Measurements from ENCODE around the gene FGG.

DNA sequence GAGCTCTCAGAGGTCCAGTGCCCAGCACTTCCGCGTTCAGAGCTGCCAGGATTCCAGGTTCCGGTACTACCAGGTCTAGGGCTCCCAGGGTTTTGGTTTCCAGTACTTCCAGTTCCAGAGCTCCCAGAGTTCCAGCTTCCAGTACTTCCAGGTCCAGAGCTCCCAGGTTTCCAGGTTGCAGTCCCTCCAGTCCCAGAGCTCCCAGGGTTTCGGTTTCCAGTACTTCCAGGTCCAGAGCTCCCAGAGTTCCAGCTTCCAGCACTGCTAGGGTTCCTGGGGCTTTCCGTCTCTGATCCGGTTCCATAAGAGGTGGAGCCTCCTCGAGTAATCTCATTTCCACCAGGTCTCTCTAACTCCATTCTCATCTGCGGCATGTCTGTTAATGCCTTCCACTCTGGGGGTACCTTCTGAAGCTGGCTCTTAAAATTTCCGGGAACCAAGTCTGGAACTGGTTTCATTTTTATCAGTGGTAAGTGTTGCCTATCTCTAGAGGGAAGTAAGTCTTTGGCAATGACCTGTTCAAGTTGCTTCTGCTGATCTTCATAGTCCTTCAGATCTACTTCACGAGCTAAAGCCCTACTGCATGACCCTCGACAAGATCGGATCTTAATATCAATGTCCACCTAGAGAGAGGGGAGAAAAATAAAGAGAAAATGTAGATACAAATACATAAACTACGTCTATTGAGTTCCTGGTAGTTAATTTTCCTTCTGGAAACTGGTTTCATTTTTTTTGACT is 26.0 kb downstream of the FGG start:
- TF ChIP-seq, protein P1, sequence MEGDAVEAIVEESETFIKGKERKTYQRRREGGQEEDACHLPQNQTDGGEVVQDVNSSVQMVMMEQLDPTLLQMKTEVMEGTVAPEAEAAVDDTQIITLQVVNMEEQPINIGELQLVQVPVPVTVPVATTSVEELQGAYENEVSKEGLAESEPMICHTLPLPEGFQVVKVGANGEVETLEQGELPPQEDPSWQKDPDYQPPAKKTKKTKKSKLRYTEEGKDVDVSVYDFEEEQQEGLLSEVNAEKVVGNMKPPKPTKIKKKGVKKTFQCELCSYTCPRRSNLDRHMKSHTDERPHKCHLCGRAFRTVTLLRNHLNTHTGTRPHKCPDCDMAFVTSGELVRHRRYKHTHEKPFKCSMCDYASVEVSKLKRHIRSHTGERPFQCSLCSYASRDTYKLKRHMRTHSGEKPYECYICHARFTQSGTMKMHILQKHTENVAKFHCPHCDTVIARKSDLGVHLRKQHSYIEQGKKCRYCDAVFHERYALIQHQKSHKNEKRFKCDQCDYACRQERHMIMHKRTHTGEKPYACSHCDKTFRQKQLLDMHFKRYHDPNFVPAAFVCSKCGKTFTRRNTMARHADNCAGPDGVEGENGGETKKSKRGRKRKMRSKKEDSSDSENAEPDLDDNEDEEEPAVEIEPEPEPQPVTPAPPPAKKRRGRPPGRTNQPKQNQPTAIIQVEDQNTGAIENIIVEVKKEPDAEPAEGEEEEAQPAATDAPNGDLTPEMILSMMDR (IDR thresholded peaks at IDR 0.05; ENCODE audit: insufficient read depth, low read length, poor library complexity, severe bottlenecking), result no peak
- no peak for TF ChIP-seq EZH2phosphoT487 (conservative IDR thresholded peaks at IDR 0.05; ENCODE audit: low read length)

Measured in SU-DHL-6 (cell line).